OCI-LY7 (cell line): ENCODE measurements around the gene B4GALT4. TPM values are rescaled to one million over a fixed set of nuclear protein-coding genes. Genes with fewer than 3 reads are reported as not detected.
"Not testable (repeated sequence)": the region's sequence is repeated elsewhere in the genome, so short reads cannot be mapped to it uniquely, and the experiment has no call there.

Experiments
- BruUV-seq: library from RNA; stranded (reverse); fragments of 400-500 nt; replicated peaks from 2 replicates; lab custom pipeline; 2021; lab: Mats Ljungman, UMichigan
- CTCF ChIA-PET: fragments of 300-600 bp; sonication (Branson Sonifier 250); formaldehyde crosslinking; loops from one replicate; lab custom pipeline; 2022; ENCODE audit warnings: antibody characterized with exemption; ENCODE audit not compliant: unreplicated experiment; lab: Charles Lee
- POLR2A ChIA-PET: fragments of 300-600 bp; sonication (Branson Sonifier 250); formaldehyde crosslinking; loops from one replicate; lab custom pipeline; 2022; ENCODE audit warnings: antibody characterized with exemption; lab: Charles Lee
- DNase-seq: peaks from one replicate; pipeline ENCODE4 v3.0.0-alpha.2; 2015; ENCODE audit warnings: low spot score
- H2AFZ ChIP-seq: fragments of 200-600 bp; sonication (generic), shearing (Covaris generic); 2 replicates; pipeline ENCODE4 v1.6.1; 2014; ENCODE audit warnings: mild to moderate bottlenecking, antibody characterized with exemption, low read length, moderate library complexity
- H3K27ac ChIP-seq: fragments of 200-600 bp; sonication (generic); 2 replicates; pipeline ENCODE4 v1.5.1; 2014; ENCODE audit warnings: mixed run types, low read depth, mild to moderate bottlenecking, moderate library complexity, low read length, inconsistent platforms; ENCODE audit not compliant: poor library complexity, severe bottlenecking
- H3K36me3 ChIP-seq: fragments of 200-600 bp; sonication (generic); 2 replicates; pipeline ENCODE4 v1.6.1; 2014; ENCODE audit warnings: mild to moderate bottlenecking, antibody characterized with exemption, low read length, moderate library complexity, mixed read lengths; ENCODE audit not compliant: insufficient read depth
- H3K4me1 ChIP-seq: fragments of 200-600 bp; sonication (generic); 2 replicates; pipeline ENCODE4 v1.5.1; 2014; ENCODE audit warnings: mild to moderate bottlenecking, low read length; ENCODE audit not compliant: insufficient read depth, poor library complexity, severe bottlenecking
- H3K4me2 ChIP-seq: fragments of 200-600 bp; sonication (generic); 2 replicates; pipeline ENCODE4 v1.6.1; 2014; ENCODE audit warnings: mild to moderate bottlenecking, low read length
- H3K4me3 ChIP-seq: fragments of 200-600 bp; sonication (generic); 2 replicates; pipeline ENCODE4 v1.5.1; 2014; ENCODE audit warnings: mild to moderate bottlenecking, low read depth, low read length; ENCODE audit not compliant: poor library complexity, severe bottlenecking
- H3K79me2 ChIP-seq: fragments of 200-600 bp; sonication (generic); 2 replicates; pipeline ENCODE4 v1.6.1; 2016; ENCODE audit warnings: low read depth, mild to moderate bottlenecking, low read length, moderate library complexity, mixed read lengths; ENCODE audit not compliant: insufficient read depth
- H3K9me2 ChIP-seq: fragments of 200-600 bp; sonication (generic); 2 replicates; pipeline ENCODE4 v1.6.1; 2016; ENCODE audit warnings: mild to moderate bottlenecking, low read length, mixed read lengths; ENCODE audit not compliant: insufficient read depth
- H3K9me3 ChIP-seq: fragments of 200-600 bp; sonication (generic); 2 replicates; pipeline ENCODE4 v1.6.1; 2014; ENCODE audit warnings: mild to moderate bottlenecking, mixed run types, low read length, mixed read lengths
- H4K20me1 ChIP-seq: fragments of 200-600 bp; sonication (generic); 2 replicates; pipeline ENCODE4 v1.6.1; 2014; ENCODE audit warnings: mild to moderate bottlenecking, antibody characterized with exemption, low read length, moderate library complexity, mixed read lengths; ENCODE audit not compliant: insufficient read depth
- EZH2phosphoT487 ChIP-seq: fragments of 200-600 bp; sonication (generic); IDR thresholded peaks from 2 replicates; pipeline ENCODE4 v1.6.1; 2018; ENCODE audit warnings: low read depth, borderline replicate concordance, mild to moderate bottlenecking, mixed run types, antibody characterized with exemption, low read length, moderate library complexity, mixed read lengths
- intact Hi-C: fragments of 100-400 bp; cut with micrococcal nuclease; formaldehyde crosslinking; loops from one replicate; pipeline ENCODE4 v1.10.0; 2022; ENCODE audit not compliant: unreplicated experiment
- total RNA-seq, 2 experiments: library from RNA; depleted of rRNA in 1 of 2; stranded (reverse); fragments of >200 nt in 1 of 2; shearing (Covaris generic) in 1 of 2; gene quantifications; 2 replicates each; pipeline ENCODE4 v1.2.3, GENCODE V29; 2014 to 2022
- TF ChIP-seq, protein P1 (sequence below): fragments of 200-600 bp; sonication (generic); conservative IDR thresholded peaks from 2 replicates; pipeline ENCODE4 v1.5.1; 2014; ENCODE audit warnings: mild to moderate bottlenecking, antibody characterized with exemption, low read length, moderate library complexity, mixed read lengths

B4GALT4 gene
- total RNA-seq, 2 experiments from 2014 or later: 16.6 to 17.3 TPM

DNA sequence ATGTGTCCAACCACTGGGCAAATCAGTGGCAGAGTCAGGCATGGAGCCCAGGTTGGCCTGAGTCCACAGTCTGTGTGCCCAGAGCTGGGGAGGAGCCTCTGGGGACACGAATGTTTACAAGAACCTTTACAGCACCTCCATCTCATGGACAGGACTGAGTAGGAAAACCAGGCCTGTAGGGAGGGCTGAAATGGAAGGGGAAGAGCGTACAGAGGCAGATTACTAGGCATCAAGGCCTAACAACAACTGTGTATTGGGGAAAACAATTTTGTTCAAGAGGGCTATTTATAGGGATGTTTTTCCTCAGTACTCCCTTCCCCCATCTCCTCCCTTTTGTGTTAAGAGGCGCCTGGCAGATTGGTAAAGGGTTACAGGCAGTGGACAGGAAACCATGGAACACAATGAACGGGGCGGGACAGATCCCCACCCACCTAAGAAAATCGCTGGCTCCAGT lies 38.5 kb upstream of the B4GALT4 start:
- Histone ChIP-seq H3K36me3 (no peaks in the 10 kb centered on the region), H3K4me3 (no peak overlapping the region), H3K27ac (no peak overlapping the region), H3K4me1 (no peaks in the 10 kb centered on the region), H3K79me2 (no peaks in the 10 kb centered on the region), H3K9me3 (peaks cover 8% of the 10 kb centered on the region; the same call in 1 of the 2 replicates), H4K20me1 (no peaks in the 10 kb centered on the region), H3K4me2 (no peak overlapping the region), H2AFZ (no peak overlapping the region), H3K9me2 (no peaks in the 10 kb centered on the region)
- intact Hi-C loops: no loop called here
- no TSS peak for BruUV-seq
- TF ChIP-seq, protein P1, sequence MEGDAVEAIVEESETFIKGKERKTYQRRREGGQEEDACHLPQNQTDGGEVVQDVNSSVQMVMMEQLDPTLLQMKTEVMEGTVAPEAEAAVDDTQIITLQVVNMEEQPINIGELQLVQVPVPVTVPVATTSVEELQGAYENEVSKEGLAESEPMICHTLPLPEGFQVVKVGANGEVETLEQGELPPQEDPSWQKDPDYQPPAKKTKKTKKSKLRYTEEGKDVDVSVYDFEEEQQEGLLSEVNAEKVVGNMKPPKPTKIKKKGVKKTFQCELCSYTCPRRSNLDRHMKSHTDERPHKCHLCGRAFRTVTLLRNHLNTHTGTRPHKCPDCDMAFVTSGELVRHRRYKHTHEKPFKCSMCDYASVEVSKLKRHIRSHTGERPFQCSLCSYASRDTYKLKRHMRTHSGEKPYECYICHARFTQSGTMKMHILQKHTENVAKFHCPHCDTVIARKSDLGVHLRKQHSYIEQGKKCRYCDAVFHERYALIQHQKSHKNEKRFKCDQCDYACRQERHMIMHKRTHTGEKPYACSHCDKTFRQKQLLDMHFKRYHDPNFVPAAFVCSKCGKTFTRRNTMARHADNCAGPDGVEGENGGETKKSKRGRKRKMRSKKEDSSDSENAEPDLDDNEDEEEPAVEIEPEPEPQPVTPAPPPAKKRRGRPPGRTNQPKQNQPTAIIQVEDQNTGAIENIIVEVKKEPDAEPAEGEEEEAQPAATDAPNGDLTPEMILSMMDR: no peak
- TF ChIP-seq EZH2phosphoT487: no peak
- CTCF ChIA-PET: no interaction called here
- no peak for DNase-seq
- POLR2A ChIA-PET: no interaction called here

DNA sequence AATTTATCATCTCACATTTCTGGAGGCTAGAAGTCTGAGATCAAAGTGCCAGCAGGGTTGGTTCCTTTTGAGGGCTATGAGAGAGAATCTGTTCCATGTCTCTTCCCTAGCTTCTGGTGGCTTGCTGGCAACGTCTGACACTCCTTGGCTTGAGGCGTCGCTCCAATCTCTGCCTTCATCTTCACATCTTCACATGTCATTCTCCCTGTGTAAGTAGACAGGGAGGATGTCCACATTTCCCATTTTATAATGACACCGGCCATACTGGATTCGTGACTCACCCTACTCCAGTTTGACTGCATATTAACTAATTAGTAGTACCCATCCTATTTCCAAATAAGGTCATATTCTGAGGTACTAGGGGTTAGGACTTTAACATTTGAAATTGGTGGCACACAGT lies 36.0 kb upstream of the B4GALT4 start:
- Histone ChIP-seq H3K4me2 (no peak overlapping the region), H3K36me3 (no peaks in the 10 kb centered on the region), H3K27ac (no peak overlapping the region), H3K9me2 (no peaks in the 10 kb centered on the region), H3K79me2 (no peaks in the 10 kb centered on the region), H3K4me3 (no peak overlapping the region), H3K4me1 (no peaks in the 10 kb centered on the region), H4K20me1 (no peaks in the 10 kb centered on the region), H3K9me3 (no peaks in the 10 kb centered on the region), H2AFZ (no peak overlapping the region)
- no TSS peak for BruUV-seq
- ChIA-PET CTCF (interaction anchor here (2.3 kb wide), 1 partner anchor 76 kb away, joined by 10 read pairs; no protein-coding TSS in a partner anchor), POLR2A (interaction anchor here (3.0 kb wide), 1 partner anchor 76 kb away, joined by 12 read pairs; no protein-coding TSS in a partner anchor)
- no peak for DNase-seq
- TF ChIP-seq, protein P1: no peak
- TF ChIP-seq EZH2phosphoT487: no peak
- intact Hi-C loops: no loop called here

DNA sequence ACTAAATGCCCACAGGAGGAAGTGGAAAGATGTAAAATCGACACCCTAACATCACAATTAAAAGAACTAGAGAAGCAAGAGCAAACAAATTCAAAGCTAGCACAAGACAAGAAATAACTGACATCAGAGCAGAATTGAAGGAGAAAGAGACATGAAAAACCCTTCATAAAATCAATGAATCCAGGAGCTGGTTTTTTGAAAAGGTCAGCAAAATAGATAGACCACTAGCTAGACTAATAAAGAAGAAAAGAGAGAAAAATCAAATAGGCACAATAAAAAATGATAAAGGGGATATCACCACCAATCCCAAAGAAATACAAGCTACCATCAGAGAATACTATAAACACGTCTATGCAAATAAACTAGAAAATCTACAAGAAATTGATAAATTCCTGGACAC lies 29.5 kb upstream of the B4GALT4 start:
- H2AFZ ChIP-seq, intact Hi-C loops, H3K4me1 ChIP-seq, H3K9me3 ChIP-seq, H3K4me2 ChIP-seq, H3K27ac ChIP-seq, BruUV-seq, CTCF ChIA-PET, H3K9me2 ChIP-seq, H3K79me2 ChIP-seq, H4K20me1 ChIP-seq, DNase-seq, H3K36me3 ChIP-seq, H3K4me3 ChIP-seq: not testable (repeated sequence)
- POLR2A ChIA-PET: interaction anchor here (0.6 kb wide), 1 partner anchor 1883 kb away, joined by 4 read pairs; no protein-coding TSS in a partner anchor
